ENCODE measurements around the gene LRG1. TPM values are rescaled to one million over a fixed set of nuclear protein-coding genes. Genes with fewer than 3 reads are reported as not detected.

Gene LRG1
- total and polyA plus RNA-seq, 10 of the 15 experiments (the other 5 are each of a cell fraction or from before 2014, with no cell fraction given): 0.29 to 4.7 (median 0.58) TPM

Other genes with a start within 250 kb of the LRG1 start
Only the 7 nearest of the 14 such genes appear.
- gene UBXN6, start 82.2 kb downstream of the LRG1 start, total RNA-seq (2014; rRNA removed): 20.5 and 34.8 TPM in 2 replicates
- 13.1 and 17.3 TPM in 2 replicates for gene UBXN6, start 82.2 kb downstream of the LRG1 start, total RNA-seq (2014; rRNA removed; fragmentation: Illumina TruSeq; extraction: Trizol)
- gene UBXN6, start 82.2 kb downstream of the LRG1 start, total RNA-seq (2021): 49.1 and 50.8 TPM in 2 replicates
- 15.2 and 29.5 TPM in 2 replicates for gene UBXN6, start 82.2 kb downstream of the LRG1 start, polyA plus RNA-seq (2011; rRNA removed)
- 2.1 and 7.0 TPM in 2 replicates for gene UBXN6, start 82.2 kb downstream of the LRG1 start, polyA plus RNA-seq (2014; fragmentation: Illumina TruSeq; extraction: Trizol)
- 1 to 10 TPM in 1 of 2 experiments, under 1 TPM in 1; 0.47 to 2.1 TPM for gene UBXN6, start 82.2 kb downstream of the LRG1 start, polyA plus RNA-seq (2014; fragmentation: Nextera tagmentation; extraction: Ambion mirVana)
- 38.7 and 49.7 TPM in 2 replicates for gene UBXN6, start 82.2 kb downstream of the LRG1 start, polyA plus RNA-seq (2014; rRNA removed)
- gene UBXN6, start 82.2 kb downstream of the LRG1 start, polyA plus RNA-seq (2016; fragmentation: Nextera tagmentation; extraction: Ambion mirVana): 1 to 10 TPM; 6.6 to 8.6 TPM
- gene HDGFL2, start 67.7 kb downstream of the LRG1 start, total RNA-seq (2014; rRNA removed): 33.7 and 36.5 TPM in 2 replicates
- gene HDGFL2, start 67.7 kb downstream of the LRG1 start, total RNA-seq (2014; rRNA removed; fragmentation: Illumina TruSeq; extraction: Trizol): 19.0 and 20.5 TPM in 2 replicates
- gene HDGFL2, start 67.7 kb downstream of the LRG1 start, total RNA-seq (2021): 56.8 and 56.9 TPM in 2 replicates
- 9.8 and 19.5 TPM in 2 replicates for gene HDGFL2, start 67.7 kb downstream of the LRG1 start, polyA plus RNA-seq (2011; rRNA removed)
- 8.2 and 16.9 TPM in 2 replicates for gene HDGFL2, start 67.7 kb downstream of the LRG1 start, polyA plus RNA-seq (2014; fragmentation: Illumina TruSeq; extraction: Trizol)
- gene HDGFL2, start 67.7 kb downstream of the LRG1 start, polyA plus RNA-seq (2014; fragmentation: Nextera tagmentation; extraction: Ambion mirVana): under 1 TPM; 0.16 to 0.60 TPM
- gene HDGFL2, start 67.7 kb downstream of the LRG1 start, polyA plus RNA-seq (2014; rRNA removed): 40.2 and 52.5 TPM in 2 replicates
- 10 to 100 TPM; 30.0 to 39.3 TPM for gene HDGFL2, start 67.7 kb downstream of the LRG1 start, polyA plus RNA-seq (2016; fragmentation: Nextera tagmentation; extraction: Ambion mirVana)
- 0.05 and 0.06 TPM in 2 replicates for gene PLIN4, start 21.6 kb downstream of the LRG1 start, total RNA-seq (2014; rRNA removed)
- 0.04 and 0.05 TPM in 2 replicates for gene PLIN4, start 21.6 kb downstream of the LRG1 start, total RNA-seq (2014; rRNA removed; fragmentation: Illumina TruSeq; extraction: Trizol)
- 0.08 and 0.10 TPM in 2 replicates for gene PLIN4, start 21.6 kb downstream of the LRG1 start, total RNA-seq (2021)
- gene PLIN4, start 21.6 kb downstream of the LRG1 start, polyA plus RNA-seq (2011; rRNA removed): 0.01 TPM in 2 replicates
- 0.01 and 0.08 TPM in 2 replicates for gene PLIN4, start 21.6 kb downstream of the LRG1 start, polyA plus RNA-seq (2014; fragmentation: Illumina TruSeq; extraction: Trizol)
- gene PLIN4, start 21.6 kb downstream of the LRG1 start, polyA plus RNA-seq (2014; fragmentation: Nextera tagmentation; extraction: Ambion mirVana): not detected
- 0.04 and 0.14 TPM in 2 replicates for gene PLIN4, start 21.6 kb downstream of the LRG1 start, polyA plus RNA-seq (2014; rRNA removed)
- under 1 TPM; 0.09 to 0.11 TPM for gene PLIN4, start 21.6 kb downstream of the LRG1 start, polyA plus RNA-seq (2016; fragmentation: Nextera tagmentation; extraction: Ambion mirVana)
- not detected in 2 replicates for gene PLIN5, start 4.8 kb downstream of the LRG1 start, total RNA-seq (2014; rRNA removed)
- gene PLIN5, start 4.8 kb downstream of the LRG1 start, total RNA-seq (2014; rRNA removed; fragmentation: Illumina TruSeq; extraction: Trizol): not detected in 2 replicates
- 0.11 and 0.15 TPM in 2 replicates for gene PLIN5, start 4.8 kb downstream of the LRG1 start, total RNA-seq (2021)
- 0.20 and 0.33 TPM in 2 replicates for gene PLIN5, start 4.8 kb downstream of the LRG1 start, polyA plus RNA-seq (2011; rRNA removed)
- gene PLIN5, start 4.8 kb downstream of the LRG1 start, polyA plus RNA-seq (2014; fragmentation: Illumina TruSeq; extraction: Trizol): not detected in 2 replicates
- gene PLIN5, start 4.8 kb downstream of the LRG1 start, polyA plus RNA-seq (2014; fragmentation: Nextera tagmentation; extraction: Ambion mirVana): not detected
- not detected in 2 replicates for gene PLIN5, start 4.8 kb downstream of the LRG1 start, polyA plus RNA-seq (2014; rRNA removed)
- not detected for gene PLIN5, start 4.8 kb downstream of the LRG1 start, polyA plus RNA-seq (2016; fragmentation: Nextera tagmentation; extraction: Ambion mirVana)
- not detected in 2 replicates for gene SEMA6B, start 19.6 kb upstream of the LRG1 start, total RNA-seq (2014; rRNA removed)
- not detected in 2 replicates for gene SEMA6B, start 19.6 kb upstream of the LRG1 start, total RNA-seq (2014; rRNA removed; fragmentation: Illumina TruSeq; extraction: Trizol)
- gene SEMA6B, start 19.6 kb upstream of the LRG1 start, total RNA-seq (2021): 0.08 and 0.13 TPM in 2 replicates
- gene SEMA6B, start 19.6 kb upstream of the LRG1 start, polyA plus RNA-seq (2011; rRNA removed): not detected in 2 replicates
- gene SEMA6B, start 19.6 kb upstream of the LRG1 start, polyA plus RNA-seq (2014; fragmentation: Illumina TruSeq; extraction: Trizol): not detected in 2 replicates
- not detected for gene SEMA6B, start 19.6 kb upstream of the LRG1 start, polyA plus RNA-seq (2014; fragmentation: Nextera tagmentation; extraction: Ambion mirVana)
- not detected in 2 replicates for gene SEMA6B, start 19.6 kb upstream of the LRG1 start, polyA plus RNA-seq (2014; rRNA removed)
- gene SEMA6B, start 19.6 kb upstream of the LRG1 start, polyA plus RNA-seq (2016; fragmentation: Nextera tagmentation; extraction: Ambion mirVana): not detected
- 5.0 TPM in 2 replicates for gene TNFAIP8L1, start 99.5 kb upstream of the LRG1 start, total RNA-seq (2014; rRNA removed)
- 8.3 and 8.7 TPM in 2 replicates for gene TNFAIP8L1, start 99.5 kb upstream of the LRG1 start, total RNA-seq (2014; rRNA removed; fragmentation: Illumina TruSeq; extraction: Trizol)
- 12.7 and 14.3 TPM in 2 replicates for gene TNFAIP8L1, start 99.5 kb upstream of the LRG1 start, total RNA-seq (2021)
- 7.6 and 9.0 TPM in 2 replicates for gene TNFAIP8L1, start 99.5 kb upstream of the LRG1 start, polyA plus RNA-seq (2011; rRNA removed)
- 4.6 and 8.6 TPM in 2 replicates for gene TNFAIP8L1, start 99.5 kb upstream of the LRG1 start, polyA plus RNA-seq (2014; fragmentation: Illumina TruSeq; extraction: Trizol)
- 1 to 10 TPM in 1 of 2 experiments, under 1 TPM in 1; 0.93 to 2.4 TPM for gene TNFAIP8L1, start 99.5 kb upstream of the LRG1 start, polyA plus RNA-seq (2014; fragmentation: Nextera tagmentation; extraction: Ambion mirVana)
- gene TNFAIP8L1, start 99.5 kb upstream of the LRG1 start, polyA plus RNA-seq (2014; rRNA removed): 12.4 and 13.1 TPM in 2 replicates
- gene TNFAIP8L1, start 99.5 kb upstream of the LRG1 start, polyA plus RNA-seq (2016; fragmentation: Nextera tagmentation; extraction: Ambion mirVana): 1 to 10 TPM; 8.3 to 9.2 TPM
- gene MYDGF, start 130.3 kb upstream of the LRG1 start, total RNA-seq (2014; rRNA removed): 68.7 and 83.5 TPM in 2 replicates
- gene MYDGF, start 130.3 kb upstream of the LRG1 start, total RNA-seq (2014; rRNA removed; fragmentation: Illumina TruSeq; extraction: Trizol): 46.0 and 50.2 TPM in 2 replicates
- gene MYDGF, start 130.3 kb upstream of the LRG1 start, total RNA-seq (2021): 57.4 and 64.7 TPM in 2 replicates
- 31.3 and 45.6 TPM in 2 replicates for gene MYDGF, start 130.3 kb upstream of the LRG1 start, polyA plus RNA-seq (2011; rRNA removed)
- gene MYDGF, start 130.3 kb upstream of the LRG1 start, polyA plus RNA-seq (2014; fragmentation: Illumina TruSeq; extraction: Trizol): 17.9 and 39.1 TPM in 2 replicates
- gene MYDGF, start 130.3 kb upstream of the LRG1 start, polyA plus RNA-seq (2014; fragmentation: Nextera tagmentation; extraction: Ambion mirVana): 10 to 100 TPM in 1 of 2 experiments, 1 to 10 TPM in 1; 2.3 to 18.5 TPM
- gene MYDGF, start 130.3 kb upstream of the LRG1 start, polyA plus RNA-seq (2014; rRNA removed): 92.8 and 96.7 TPM in 2 replicates
- 100 to 1,000 TPM; 183 to 196 TPM for gene MYDGF, start 130.3 kb upstream of the LRG1 start, polyA plus RNA-seq (2016; fragmentation: Nextera tagmentation; extraction: Ambion mirVana)